NT2/D1 (cell line): ENCODE measurements around the gene TIMM50.

Experiments
- DNase-seq: peaks from one replicate; pipeline ENCODE4 v3.0.0-alpha.2; 2011; ENCODE audit warnings: low read depth, low spot score
- H3K27me3 ChIP-seq: 2 replicates; pipeline ENCODE4 v1.6.0; 2011; ENCODE audit warnings: mild to moderate bottlenecking; ENCODE audit not compliant: insufficient read length, insufficient read depth
- H3K36me3 ChIP-seq: 2 replicates; pipeline ENCODE4 v1.6.1; 2011; ENCODE audit warnings: mild to moderate bottlenecking, low read length, mixed read lengths; ENCODE audit not compliant: insufficient read depth, insufficient read length
- H3K4me1 ChIP-seq: 2 replicates; pipeline ENCODE4 v1.5.1; 2011; ENCODE audit not compliant: insufficient read depth, insufficient read length
- H3K4me3 ChIP-seq: 2 replicates; pipeline ENCODE4 v1.5.1; 2011; ENCODE audit warnings: low read depth; ENCODE audit not compliant: insufficient read length
- H3K9ac ChIP-seq: 2 replicates; pipeline ENCODE4 v1.6.0; 2011; ENCODE audit warnings: low read depth; ENCODE audit not compliant: insufficient read length
- H3K9me3 ChIP-seq: 2 replicates; pipeline ENCODE4 v1.5.1; 2011; ENCODE audit warnings: mild to moderate bottlenecking, low read length; ENCODE audit not compliant: insufficient read depth
- SUZ12 ChIP-seq: IDR thresholded peaks from 2 replicates; pipeline ENCODE4 v1.6.1; 2011; ENCODE audit not compliant: insufficient read length, insufficient read depth; ENCODE audit errors: extremely low read depth
- YY1 ChIP-seq: IDR thresholded peaks from 2 replicates; pipeline ENCODE4 v1.6.1; 2011; ENCODE audit not compliant: insufficient read length, insufficient read depth
- ZNF274 ChIP-seq: IDR thresholded peaks from 2 replicates; pipeline ENCODE4 v1.6.1; 2011; ENCODE audit warnings: mild to moderate bottlenecking, low read depth, low read length

TIMM50 gene

GRCh38 chr19:39480337-39481228, at the start of gene TIMM50:
TIMM50 (plus strand) TSS chr19:39480838; CDS start chr19:39480854, 16 bp downstream.
- H3K9ac ChIP-seq, result peak within 1 kb of the TSS; percentile 98
- peaks cover 42% of the 10 kb centered on the region for H3K36me3 ChIP-seq
- H3K4me3 ChIP-seq, result peak within 1 kb of the TSS; percentile 99
- peak; percentile 95 for DNase-seq
- no peaks in the 10 kb centered on the region for H3K4me1 ChIP-seq
- H3K27me3 ChIP-seq, result no peaks in the 10 kb centered on the region
- TF ChIP-seq YY1 (peak; percentile 83), ZNF274 (no peak)
- H3K9me3 ChIP-seq, result no peaks in the 10 kb centered on the region

GRCh38 chr19:39432677-39433025, 48.0 kb upstream of the TIMM50 start:
- peaks cover 7% of the 10 kb centered on the region for H3K4me1 ChIP-seq
- H3K9ac ChIP-seq, result no peak overlapping the region
- no peak overlapping the region for H3K4me3 ChIP-seq
- H3K27me3 ChIP-seq, result no peaks in the 10 kb centered on the region
- DNase-seq, result no peak
- peaks cover 37% of the 10 kb centered on the region for H3K36me3 ChIP-seq
- TF ChIP-seq SUZ12 (no peak), ZNF274 (no peak), YY1 (no peak)
- no peaks in the 10 kb centered on the region for H3K9me3 ChIP-seq

DNA sequence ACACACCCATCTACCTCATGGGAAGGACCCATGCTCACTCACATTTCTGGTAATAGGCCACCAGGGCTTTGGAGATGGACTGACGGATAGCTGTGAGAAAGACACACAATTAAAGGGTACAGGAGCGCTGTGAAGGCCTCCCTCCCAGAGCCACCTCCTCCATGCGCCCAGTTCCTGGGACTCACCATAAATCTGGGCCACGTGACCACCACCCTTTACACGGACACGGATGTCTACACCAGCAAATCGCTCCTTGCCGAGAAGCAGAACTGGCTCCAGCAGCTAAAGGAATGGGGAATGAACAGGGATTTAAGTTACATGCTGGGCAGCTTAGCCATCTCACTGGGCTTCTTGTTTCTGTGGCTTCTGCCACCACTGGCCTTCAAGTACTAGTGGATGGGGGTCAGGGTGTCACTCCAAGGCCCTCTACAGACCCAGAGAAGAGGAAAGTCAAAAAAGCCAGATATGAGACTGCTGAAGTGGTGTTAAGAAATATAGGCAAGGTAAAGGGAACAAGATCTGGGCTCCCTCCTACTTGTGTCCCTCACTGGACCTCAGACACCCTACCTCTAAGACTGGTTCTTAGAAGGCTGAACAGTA, 47.1 kb upstream of the TIMM50 start:
- Histone ChIP-seq H3K27me3 (no peaks in the 10 kb centered on the region), H3K36me3 (peaks cover 37% of the 10 kb centered on the region), H3K9ac (peak overlapping the region; percentile 92), H3K4me3 (no peak overlapping the region), H3K4me1 (peaks cover 7% of the 10 kb centered on the region), H3K9me3 (no peaks in the 10 kb centered on the region)
- TF ChIP-seq ZNF274 (no peak), SUZ12 (no peak), YY1 (no peak)
- DNase-seq, result no peak

GRCh38 chr19:39434123-39435076, 46.2 kb upstream of the TIMM50 start:
- no peak for DNase-seq
- Histone ChIP-seq H3K4me1 (peaks cover 4% of the 10 kb centered on the region), H3K27me3 (no peaks in the 10 kb centered on the region), H3K9ac (peak overlapping the region; percentile 92), H3K9me3 (no peaks in the 10 kb centered on the region), H3K36me3 (peaks cover 37% of the 10 kb centered on the region), H3K4me3 (peak overlapping the region; percentile 92)
- TF ChIP-seq ZNF274 (no peak), SUZ12 (no peak), YY1 (no peak)

- DNase-seq, result peak; percentile 92
- H3K9ac ChIP-seq, result peak within 1 kb of the TSS; percentile 92
- TF ChIP-seq YY1 (no peak), SUZ12 (no peak), ZNF274 (no peak)
- H3K27me3 ChIP-seq, result no peaks in the 10 kb centered on the region
- H3K4me3 ChIP-seq, result peak within 1 kb of the TSS; percentile 92
- peaks cover 4% of the 10 kb centered on the region for H3K4me1 ChIP-seq
- peaks cover 37% of the 10 kb centered on the region for H3K36me3 ChIP-seq
- no peaks in the 10 kb centered on the region for H3K9me3 ChIP-seq
Measured at GRCh38 chr19:39435499-39436349, 44.9 kb upstream of the TIMM50 start, which contains the start of gene RPS16. RPS16 (minus strand) TSS chr19:39435949; CDS start chr19:39435895, 54 bp downstream.

- no peaks in the 10 kb centered on the region for H3K27me3 ChIP-seq
- peaks cover 4% of the 10 kb centered on the region for H3K4me1 ChIP-seq
- peak overlapping the region; percentile 92 for H3K4me3 ChIP-seq
- TF ChIP-seq ZNF274, result no peak
- TF ChIP-seq SUZ12, result no peak
- TF ChIP-seq YY1, result no peak
- H3K9me3 ChIP-seq, result no peaks in the 10 kb centered on the region
- no peak for DNase-seq
- peaks cover 37% of the 10 kb centered on the region for H3K36me3 ChIP-seq
- peak overlapping the region; percentile 92 for H3K9ac ChIP-seq
Measured at GRCh38 chr19:39436350-39436716, 44.3 kb upstream of the TIMM50 start.
